Sigmoid colon (tissue), 7 donors: ENCODE measurements around the gene ETFDH. TPM values are rescaled to one million over a fixed set of nuclear protein-coding genes. Genes with fewer than 3 reads are reported as not detected.

ENCODE experiments used
- DNase-seq: peaks from one replicate; pipeline ENCODE4 v3.0.0-alpha.2; 2019
- H3K27ac ChIP-seq, 4 donors: fragments of 200-600 bp; sonication (generic); one replicate each; pipeline ENCODE4 v1.5.1; 2016 to 2019; ENCODE audit warnings: mild to moderate bottlenecking in 1 of 4
- H3K27me3 ChIP-seq, 3 donors: fragments of 200-600 bp; sonication (generic); one replicate each; pipeline ENCODE4 v1.5.1; 2019; ENCODE audit warnings: mild to moderate bottlenecking in 1 of 3
- H3K36me3 ChIP-seq, 4 donors: fragments of 200-600 bp; sonication (generic); one replicate each; pipeline ENCODE4 v1.5.1; 2016 to 2019
- H3K4me1 ChIP-seq, 4 donors: fragments of 200-600 bp; sonication (generic); one replicate each; pipeline ENCODE4 v1.5.1; 2017 to 2019
- H3K4me3 ChIP-seq, 4 donors: fragments of 200-600 bp; sonication (generic); one replicate each; pipeline ENCODE4 v1.5.1; 2017 to 2019; ENCODE audit warnings: mild to moderate bottlenecking in 2 of 4, moderate library complexity in 1 of 4
- H3K9me3 ChIP-seq, 4 donors: fragments of 200-600 bp in 3 of 4; sonication (generic) in 3 of 4; one replicate each; pipeline versions ENCODE4 v1.5.1 to v1.6.1; 2013 to 2019
- EP300 ChIP-seq, 4 donors: sonication (generic); formaldehyde crosslinking; IDR thresholded peaks; one replicate each; pipeline ENCODE4 v1.6.1; 2017; ENCODE audit warnings: antibody characterized with exemption in 4 of 4
- POLR2A ChIP-seq, 2 donors: fragments of 450-650 bp; IDR thresholded peaks; one replicate each; pipeline ENCODE4 v1.6.1; 2016; ENCODE audit warnings: antibody characterized with exemption in 2 of 2, mild to moderate bottlenecking in 2 of 2, moderate library complexity in 2 of 2
- POLR2AphosphoS5 ChIP-seq, 4 donors: sonication (generic); formaldehyde crosslinking; IDR thresholded peaks; one replicate each; pipeline ENCODE4 v1.6.1; 2017; ENCODE audit warnings: antibody characterized with exemption in 4 of 4
- WGBS, 2 donors: extraction: QIAGEN DNeasy Blood & Tissue Kit; methylation state at CpG; one replicate each; pipeline ENCODE4 v1.1.7; 2013; 5-methylcytosine and 5-hydroxymethylcytosine counted together
- intact Hi-C: fragments of 100-400 bp; cut with DNase I; formaldehyde crosslinking; loops from one replicate; pipeline ENCODE4 v1.15.1; 2023
- polyA plus RNA-seq, 3 donors: library from polyadenylated mRNA; stranded (reverse); fragments of 200-250 nt; gene quantifications; one replicate each; pipeline ENCODE4 v1.2.3, GENCODE V29; 2013
- total RNA-seq, 4 donors: library from RNA; depleted of rRNA; stranded (reverse); fragments of >200 nt; gene quantifications; one replicate each; pipeline ENCODE4 v1.1.0, GENCODE V29; 2016
- TF ChIP-seq, protein P1 (sequence below), 4 experiments: fragments of 450-650 bp in 3 of 4; fragments of 200-600 bp in 1 of 4; IDR thresholded peaks; one replicate each; pipeline ENCODE4 v1.5.1; 2016 to 2019; ENCODE audit warnings: antibody characterized with exemption in 4 of 4, mild to moderate bottlenecking in 3 of 4, moderate library complexity in 2 of 4
- donor health status: healthy with polysubstance abuse.
- donor health status: Bipolar disorder and iron deficiency.
- donor health status: healthy.

Gene ETFDH
- 10 to 100 TPM; 30.7 to 49.9 (median 37.7) TPM for total RNA-seq
- 10 to 100 TPM; 20.4 to 74.7 (median 31.6) TPM for polyA plus RNA-seq

DNA sequence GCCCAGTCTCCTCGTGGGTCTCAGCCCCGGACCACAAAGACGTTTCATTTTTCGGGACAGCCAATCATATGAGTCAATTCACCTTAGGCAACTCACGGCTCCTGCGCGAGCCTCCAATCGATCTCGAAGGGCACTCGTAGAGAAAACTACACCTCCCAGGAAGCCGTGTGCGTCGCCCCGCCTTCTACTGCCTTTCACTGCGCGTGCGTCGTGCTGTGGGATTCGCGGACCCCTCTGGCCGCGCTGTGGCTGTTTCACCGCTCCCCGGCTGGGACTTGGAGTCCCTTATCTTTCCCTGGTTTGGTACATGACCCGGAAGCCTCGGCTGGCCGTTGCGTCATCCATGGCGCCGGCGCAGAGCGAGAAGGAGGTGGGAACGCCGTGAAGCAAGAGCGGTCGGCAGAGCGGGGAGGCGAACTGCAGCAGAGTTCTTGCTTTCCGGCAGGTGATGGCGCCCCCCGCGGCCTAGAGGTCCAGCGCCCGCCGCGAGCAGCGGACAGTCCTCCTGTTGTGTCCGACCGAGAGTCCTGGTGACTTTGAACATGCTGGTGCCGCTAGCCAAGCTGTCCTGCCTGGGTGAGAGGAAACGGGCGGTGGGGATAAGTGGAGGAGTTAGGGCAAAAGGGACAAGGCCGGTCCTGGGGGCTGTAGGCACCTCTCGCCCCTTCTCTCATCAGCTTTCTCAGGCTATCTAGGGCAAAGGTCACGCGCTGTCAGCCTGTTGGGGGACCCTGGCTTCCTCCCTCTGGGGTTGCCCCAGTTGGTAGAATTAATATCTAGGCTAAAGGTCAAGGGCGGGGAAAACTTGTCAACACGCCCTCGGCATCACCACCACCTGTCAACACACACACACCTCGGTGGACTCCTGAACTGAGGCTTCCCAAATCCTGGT lies at the start of gene ETFDH:
Gene ETFDH (plus strand): TSS at position 382 of the 892 bp plus-strand sequence. CDS start 161 bp downstream, at position 543.
- H3K9me3 ChIP-seq: no peaks in the 10 kb centered on the region
- intact Hi-C loops: loop anchor here (5.0 kb wide), 1 partner anchor 95 kb away; the partner anchor contains the start of gene FNIP2
- no peaks in the 10 kb centered on the region for H3K36me3 ChIP-seq
- H3K4me3 ChIP-seq: peak within 1 kb of the TSS; percentile 71 to 90 (median 84)
- DNase-seq: peak; percentile 100
- peak within 1 kb of the TSS; percentile 88 to 99 (median 96) for H3K27ac ChIP-seq
- H3K27me3 ChIP-seq: no peaks in the 10 kb centered on the region
- TF ChIP-seq, protein P1, sequence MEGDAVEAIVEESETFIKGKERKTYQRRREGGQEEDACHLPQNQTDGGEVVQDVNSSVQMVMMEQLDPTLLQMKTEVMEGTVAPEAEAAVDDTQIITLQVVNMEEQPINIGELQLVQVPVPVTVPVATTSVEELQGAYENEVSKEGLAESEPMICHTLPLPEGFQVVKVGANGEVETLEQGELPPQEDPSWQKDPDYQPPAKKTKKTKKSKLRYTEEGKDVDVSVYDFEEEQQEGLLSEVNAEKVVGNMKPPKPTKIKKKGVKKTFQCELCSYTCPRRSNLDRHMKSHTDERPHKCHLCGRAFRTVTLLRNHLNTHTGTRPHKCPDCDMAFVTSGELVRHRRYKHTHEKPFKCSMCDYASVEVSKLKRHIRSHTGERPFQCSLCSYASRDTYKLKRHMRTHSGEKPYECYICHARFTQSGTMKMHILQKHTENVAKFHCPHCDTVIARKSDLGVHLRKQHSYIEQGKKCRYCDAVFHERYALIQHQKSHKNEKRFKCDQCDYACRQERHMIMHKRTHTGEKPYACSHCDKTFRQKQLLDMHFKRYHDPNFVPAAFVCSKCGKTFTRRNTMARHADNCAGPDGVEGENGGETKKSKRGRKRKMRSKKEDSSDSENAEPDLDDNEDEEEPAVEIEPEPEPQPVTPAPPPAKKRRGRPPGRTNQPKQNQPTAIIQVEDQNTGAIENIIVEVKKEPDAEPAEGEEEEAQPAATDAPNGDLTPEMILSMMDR (IDR thresholded peaks at IDR 0.05): peak; percentile 39 to 71 (median 58)
- TF ChIP-seq EP300 (IDR thresholded peaks at IDR 0.05) (peak in 1 of 4 donors; percentile 82), POLR2AphosphoS5 (IDR thresholded peaks at IDR 0.05) (peak; percentile 77 to 99 (median 90)), POLR2A (IDR thresholded peaks at IDR 0.05) (peak; percentile 43 to 70)
- H3K4me1 ChIP-seq: peaks cover 0 to 29% (median 24%) of the 10 kb centered on the region in 4 donors
- 0% methylated on average over 60 of the region's 60 CpGs for WGBS, 2 donors

DNA sequence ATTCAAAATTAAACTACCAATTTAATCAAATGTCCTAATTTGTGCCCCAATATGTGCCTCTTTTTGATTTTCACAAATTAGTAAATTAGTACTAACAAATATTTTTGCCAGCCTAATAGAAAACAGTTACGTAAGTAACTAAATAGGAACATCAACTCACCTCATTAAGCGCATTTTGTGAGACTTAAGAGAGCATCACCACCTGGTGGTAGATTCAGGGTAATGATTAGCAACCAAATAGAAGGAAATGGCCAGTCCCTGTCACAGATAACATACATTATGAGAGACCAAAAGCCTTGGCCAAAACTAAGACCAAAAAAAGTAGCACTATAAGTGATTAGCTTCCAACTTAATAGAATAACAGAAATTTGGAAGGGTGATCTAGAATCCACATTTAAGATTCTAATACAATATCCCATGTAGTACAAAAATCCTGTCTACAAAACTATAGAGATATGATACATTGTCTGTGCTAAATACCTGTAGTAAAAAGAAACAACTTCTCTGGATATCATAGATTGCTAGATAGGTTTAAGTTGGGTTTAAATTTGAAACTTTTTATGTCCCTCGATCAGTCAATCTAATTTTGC lies 47.1 kb upstream of the ETFDH start:
- intact Hi-C loops: loop anchor here (2.0 to 5.0 kb wide), 2 partner anchors 370 to 633 kb away; no protein-coding TSS in a partner anchor
- DNase-seq: no peak
- H3K4me3 ChIP-seq: no peak overlapping the region
- peaks cover 0 to 14% (median 4%) of the 10 kb centered on the region in 4 donors for H3K4me1 ChIP-seq
- H3K27me3 ChIP-seq: no peaks in the 10 kb centered on the region
- no peaks in the 10 kb centered on the region for H3K36me3 ChIP-seq
- 40 to 47% methylated on average over 3 of the region's 3 CpGs for whole genome bisulfite sequencing, 2 donors
- no peak for TF ChIP-seq POLR2A (IDR thresholded peaks at IDR 0.05)
- no peak for TF ChIP-seq EP300 (IDR thresholded peaks at IDR 0.05)
- TF ChIP-seq POLR2AphosphoS5 (IDR thresholded peaks at IDR 0.05): no peak
- TF ChIP-seq, protein P1 (IDR thresholded peaks at IDR 0.05): peak; percentile 41 to 68 (median 52)
- no peak overlapping the region for H3K27ac ChIP-seq
- no peaks in the 10 kb centered on the region for H3K9me3 ChIP-seq

GRCh38 chr4:158625544-158625943 lies 46.6 kb upstream of the ETFDH start:
- H3K27me3 ChIP-seq: no peaks in the 10 kb centered on the region
- peaks cover 0 to 14% (median 4%) of the 10 kb centered on the region in 4 donors for H3K4me1 ChIP-seq
- no peak overlapping the region for H3K27ac ChIP-seq
- intact Hi-C loops: loop anchor here (2.0 to 5.0 kb wide), 2 partner anchors 371 to 633 kb away; no protein-coding TSS in a partner anchor
- TF ChIP-seq, protein P1 (IDR thresholded peaks at IDR 0.05): no peak
- TF ChIP-seq POLR2AphosphoS5 (IDR thresholded peaks at IDR 0.05) (no peak), EP300 (IDR thresholded peaks at IDR 0.05) (no peak)
- no peak for DNase-seq
- WGBS, 2 donors: 82 to 85% methylated on average over 2 of the region's 2 CpGs
- H3K9me3 ChIP-seq: no peaks in the 10 kb centered on the region
- H3K4me3 ChIP-seq: no peak overlapping the region
- H3K36me3 ChIP-seq: no peaks in the 10 kb centered on the region

- intact Hi-C loops: no loop called here
- Histone ChIP-seq H3K36me3 (no peaks in the 10 kb centered on the region), H3K27ac (no peak overlapping the region), H3K4me3 (no peak overlapping the region), H3K4me1 (no peaks in the 10 kb centered on the region), H3K9me3 (no peaks in the 10 kb centered on the region), H3K27me3 (no peaks in the 10 kb centered on the region)
- 15 to 39% methylated on average over 1 of the region's 1 CpG for WGBS, 2 donors
- TF ChIP-seq EP300 (IDR thresholded peaks at IDR 0.05) (no peak), POLR2AphosphoS5 (IDR thresholded peaks at IDR 0.05) (no peak), POLR2A (IDR thresholded peaks at IDR 0.05) (no peak)
- TF ChIP-seq, protein P1 (IDR thresholded peaks at IDR 0.05): no peak
- DNase-seq: no peak
Measured at GRCh38 chr4:158630893-158631292, 41.2 kb upstream of the ETFDH start.
